ENCODE measurements around the gene RMND5A.

DNA sequence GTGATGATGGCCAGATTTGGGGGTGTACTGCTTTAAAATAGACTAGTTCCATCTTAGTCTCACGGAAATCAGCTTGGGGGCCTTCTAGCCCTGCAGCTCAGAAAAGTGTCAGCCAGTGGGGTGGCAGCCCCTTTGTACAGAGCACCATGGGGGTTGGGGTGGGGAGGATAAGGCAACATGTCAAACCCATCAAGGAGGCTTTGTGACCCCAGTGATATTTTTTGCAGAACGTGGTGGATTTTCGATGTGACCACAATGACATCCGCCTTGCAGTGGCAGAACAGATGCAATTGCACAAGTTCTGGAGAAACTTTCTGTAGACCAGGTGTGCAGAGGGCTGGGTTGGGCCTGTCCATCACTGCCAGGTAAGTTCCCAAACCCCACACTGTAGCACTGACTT is 73.7 kb downstream of the RMND5A start:
- no peak for TF ChIP-seq POLR2A (IDR thresholded peaks at IDR 0.05; ENCODE audit: low read length)
- TF ChIP-seq GATA1 (IDR thresholded peaks at IDR 0.05; ENCODE audit: low read depth, low read length) = no peak

Measured in erythroblast (primary cell).